Stimulated activated CD4-positive, alpha-beta T cell treated with anti-CD3 and anti-CD28 coated beads, Interleukin-12 subunit alpha, Interleukin-12 subunit beta, amount 100 ng/mL, for 48 hours (primary cell): ENCODE results near the gene FCMR.
A peak's percentile ranks its signal among the peaks of the same experiment; 100 is the strongest.
"Not testable (repeated sequence)": the region's sequence is repeated elsewhere in the genome, so short reads cannot be mapped to it uniquely, and the experiment has no call there.

Source experiments
- DNase-seq, 3 donors: peaks; one replicate each; pipeline ENCODE4 v3.0.0-alpha.2; 2020; ENCODE audit warnings: low read depth in 2 of 3, low spot score in 1 of 3

Gene FCMR

GRCh38 chr1:206878456-206878855, 43.3 kb downstream of the FCMR start:
- no peak for DNase-seq

- DNase-seq = no peak
Observed at GRCh38 chr1:206875752-206876377, 45.9 kb downstream of the FCMR start.

GRCh38 chr1:206873603-206874188, 48.0 kb downstream of the FCMR start:
- no peak for DNase-seq

- no peak for DNase-seq
Observed at GRCh38 chr1:206872139-206872538, 49.6 kb downstream of the FCMR start.

- DNase-seq = no peak
Observed at GRCh38 chr1:206868264-206868663, 53.5 kb downstream of the FCMR start.

GRCh38 chr1:206867716-206868115, 54.0 kb downstream of the FCMR start:
- no peak for DNase-seq

GRCh38 chr1:206867239-206867638, 54.5 kb downstream of the FCMR start:
- no peak for DNase-seq

- no peak for DNase-seq
Observed at GRCh38 chr1:206866062-206866461, 55.7 kb downstream of the FCMR start.

GRCh38 chr1:206864939-206865671, 56.6 kb downstream of the FCMR start, which contains the start of gene IL20:
Gene IL20 (plus strand): TSS chr1:206865623. CDS start chr1:206865853, 230 bp downstream.
- peak; percentile 83 to 94 (median 84) for DNase-seq

GRCh38 chr1:206863266-206863665, 58.5 kb downstream of the FCMR start:
- DNase-seq = no peak

GRCh38 chr1:206860165-206860564, 61.6 kb downstream of the FCMR start:
- DNase-seq = no peak

GRCh38 chr1:206859082-206859521, 62.6 kb downstream of the FCMR start:
- DNase-seq = no peak

- DNase-seq = no peak
Observed at GRCh38 chr1:206856674-206857464, 64.9 kb downstream of the FCMR start.

GRCh38 chr1:206855859-206856258, 65.9 kb downstream of the FCMR start:
- DNase-seq = no peak

GRCh38 chr1:206854401-206855129, 67.2 kb downstream of the FCMR start:
- DNase-seq = no peak

- not testable (repeated sequence) for DNase-seq
Observed at GRCh38 chr1:206853696-206854095, 68.0 kb downstream of the FCMR start.
